Stimulated activated CD4-positive, alpha-beta T cell treated with anti-CD3 and anti-CD28 coated beads, Interleukin-15, amount 100 ng/mL, for 24 hours (primary cell): ENCODE measurements around the gene LCE1A.

Source experiments
- DNase-seq: peaks from one replicate; pipeline ENCODE4 v3.0.0-alpha.2; 2020

The LCE1A gene

GRCh38 chr1:152870831-152871730, 43.8 kb downstream of the LCE1A start:
- DNase-seq, result no peak

- no peak for DNase-seq
Measured at GRCh38 chr1:152871731-152872126, 44.5 kb downstream of the LCE1A start.

- no peak for DNase-seq
Measured at GRCh38 chr1:152873495-152873894, 46.2 kb downstream of the LCE1A start.

GRCh38 chr1:152876827-152877226, 49.6 kb downstream of the LCE1A start:
- DNase-seq, result no peak
